WTC11 (cell line): ENCODE results near the gene PRSS8.
"Not testable (repeated sequence)": the region's sequence is repeated elsewhere in the genome, so short reads cannot be mapped to it uniquely, and the experiment has no call there.

Source experiments
- ATF2 ChIP-seq: sonication (generic); formaldehyde crosslinking; IDR thresholded peaks from 2 replicates; pipeline ENCODE4 v1.8.1; 2022; ENCODE audit warnings: low read depth, missing genetic modification reagents, borderline replicate concordance
- CREB1 ChIP-seq: sonication (generic); formaldehyde crosslinking; IDR thresholded peaks from 2 replicates; pipeline ENCODE4 v1.8.0; 2023; ENCODE audit warnings: mild to moderate bottlenecking, missing genetic modification reagents
- E2F5 ChIP-seq: sonication (generic); formaldehyde crosslinking; IDR thresholded peaks from 2 replicates; pipeline ENCODE4 v1.8.1; 2022; ENCODE audit warnings: mild to moderate bottlenecking, moderate library complexity, missing genetic modification reagents
- FOXJ3 ChIP-seq: sonication (generic); formaldehyde crosslinking; IDR thresholded peaks from 2 replicates; pipeline ENCODE4 v1.9.0; 2021; ENCODE audit warnings: missing genetic modification reagents, mild to moderate bottlenecking, borderline replicate concordance
- JUN ChIP-seq: sonication (generic); formaldehyde crosslinking; IDR thresholded peaks from 2 replicates; pipeline ENCODE4 v1.8.0; 2023; ENCODE audit warnings: mild to moderate bottlenecking, missing genetic modification reagents
- MAX ChIP-seq: sonication (generic); formaldehyde crosslinking; IDR thresholded peaks from 2 replicates; pipeline ENCODE4 v1.8.0; 2022; ENCODE audit warnings: mild to moderate bottlenecking, missing genetic modification reagents
- MYBL2 ChIP-seq: sonication (generic); formaldehyde crosslinking; IDR thresholded peaks from 2 replicates; pipeline ENCODE4 v1.8.1; 2023; ENCODE audit warnings: mild to moderate bottlenecking, moderate library complexity, missing genetic modification reagents
- NFATC4 ChIP-seq: fragments of 250-450 bp; sonication (Bioruptor Pico); IDR thresholded peaks from 2 replicates; pipeline ENCODE4 v1.9.0; 2021; ENCODE audit warnings: mild to moderate bottlenecking
- NFYB ChIP-seq: sonication (generic); formaldehyde crosslinking; conservative IDR thresholded peaks from 2 replicates; pipeline ENCODE4 v1.8.0; 2022; ENCODE audit warnings: low read depth, missing genetic modification reagents
- RELA ChIP-seq: sonication (generic); formaldehyde crosslinking; IDR thresholded peaks from 2 replicates; pipeline ENCODE4 v1.8.1; 2022; ENCODE audit warnings: missing genetic modification reagents, mild to moderate bottlenecking, borderline replicate concordance
- TEAD4 ChIP-seq: sonication (generic); formaldehyde crosslinking; IDR thresholded peaks from 2 replicates; pipeline ENCODE4 v1.8.0; 2022; ENCODE audit warnings: mild to moderate bottlenecking, missing genetic modification reagents
- ZNF219 ChIP-seq: sonication (generic); formaldehyde crosslinking; IDR thresholded peaks from 2 replicates; pipeline ENCODE4 v1.8.0; 2023; ENCODE audit warnings: missing genetic modification reagents, mild to moderate bottlenecking, borderline replicate concordance
- ZNF281 ChIP-seq: sonication (generic); formaldehyde crosslinking; IDR thresholded peaks from 2 replicates; pipeline ENCODE4 v1.8.0; 2023; ENCODE audit warnings: mild to moderate bottlenecking, missing genetic modification reagents
- TF ChIP-seq, protein P1 (sequence below): fragments of 200-600 bp; IDR thresholded peaks from 2 replicates; pipeline ENCODE4 v1.8.0; 2022; ENCODE audit warnings: antibody characterized with exemption

DNA sequence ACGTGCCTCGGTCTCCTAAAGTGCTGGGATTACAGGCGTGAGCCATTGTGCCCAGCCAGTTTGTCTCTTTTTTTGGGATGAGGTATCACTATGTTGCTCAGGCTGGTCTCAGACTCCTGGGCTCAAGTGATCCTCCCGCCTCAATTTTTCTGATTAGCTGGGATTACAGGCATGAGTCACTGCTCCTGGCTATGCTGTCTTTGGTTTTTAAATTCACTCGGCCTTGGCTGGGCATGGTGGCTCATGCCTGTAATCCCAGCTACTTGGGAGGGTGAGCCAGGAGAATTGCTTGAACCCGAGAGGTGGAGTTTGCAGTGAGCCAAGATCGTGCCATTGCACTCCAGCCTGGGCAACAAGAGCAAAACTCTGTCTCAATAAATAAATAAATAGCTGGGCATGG is 8.9 kb upstream of the PRSS8 start:
- TF ChIP-seq, protein P1, sequence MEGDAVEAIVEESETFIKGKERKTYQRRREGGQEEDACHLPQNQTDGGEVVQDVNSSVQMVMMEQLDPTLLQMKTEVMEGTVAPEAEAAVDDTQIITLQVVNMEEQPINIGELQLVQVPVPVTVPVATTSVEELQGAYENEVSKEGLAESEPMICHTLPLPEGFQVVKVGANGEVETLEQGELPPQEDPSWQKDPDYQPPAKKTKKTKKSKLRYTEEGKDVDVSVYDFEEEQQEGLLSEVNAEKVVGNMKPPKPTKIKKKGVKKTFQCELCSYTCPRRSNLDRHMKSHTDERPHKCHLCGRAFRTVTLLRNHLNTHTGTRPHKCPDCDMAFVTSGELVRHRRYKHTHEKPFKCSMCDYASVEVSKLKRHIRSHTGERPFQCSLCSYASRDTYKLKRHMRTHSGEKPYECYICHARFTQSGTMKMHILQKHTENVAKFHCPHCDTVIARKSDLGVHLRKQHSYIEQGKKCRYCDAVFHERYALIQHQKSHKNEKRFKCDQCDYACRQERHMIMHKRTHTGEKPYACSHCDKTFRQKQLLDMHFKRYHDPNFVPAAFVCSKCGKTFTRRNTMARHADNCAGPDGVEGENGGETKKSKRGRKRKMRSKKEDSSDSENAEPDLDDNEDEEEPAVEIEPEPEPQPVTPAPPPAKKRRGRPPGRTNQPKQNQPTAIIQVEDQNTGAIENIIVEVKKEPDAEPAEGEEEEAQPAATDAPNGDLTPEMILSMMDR = not testable (repeated sequence)
- not testable (repeated sequence) for TF ChIP-seq NFATC4 (CRISPR knock-in tag); TEAD4 (CRISPR knock-in tag); E2F5 (CRISPR knock-in tag); FOXJ3 (CRISPR knock-in tag); MYBL2 (CRISPR knock-in tag); MAX; ATF2 (CRISPR knock-in tag); ZNF281 (CRISPR knock-in tag); JUN; ZNF219; NFYB (CRISPR knock-in tag); RELA (CRISPR knock-in tag); CREB1 (CRISPR knock-in tag)
